Left lobe of liver (tissue), 2 donors: ENCODE measurements around the gene ACOT7. TPM values are rescaled to one million over a fixed set of nuclear protein-coding genes. Genes with fewer than 3 reads are reported as not detected.
"Not testable (repeated sequence)": the region's sequence is repeated elsewhere in the genome, so short reads cannot be mapped to it uniquely, and the experiment has no call there.

Experiments
- ATAC-seq: fragments of 200-7000 bp; cut with Tn5 transposase; one replicate; pipeline ENCODE4 v1.9.1; 2020; ENCODE audit warnings: mild to moderate bottlenecking, moderate library complexity
- DNase-seq: peaks from one replicate; pipeline ENCODE4 v3.0.0-alpha.2; 2020; ENCODE audit warnings: low spot score
- total RNA-seq: library from RNA; stranded (reverse); gene quantifications from one replicate; pipeline ENCODE4 v1.2.1, GENCODE V29; 2021
- donor health status: DM: no; HTN: no; CAD: no; lungs with moderate emphysema.
- donor health status: DM: no; HTN: yes; CAD: no.

The ACOT7 gene
- total RNA-seq, 1 donor from 2014 or later: 13.2 TPM

- ATAC-seq (no peak), DNase-seq (no peak)
These were observed 151.5 kb downstream of the ACOT7 start for GRCh38 chr1:6241887-6242740.

- ATAC-seq (no peak), DNase-seq (no peak)
These were observed 152.3 kb downstream of the ACOT7 start for GRCh38 chr1:6241107-6241886.

GRCh38 chr1:6239950-6240768 lies 153.4 kb downstream of the ACOT7 start:
- DNase-seq (no peak), ATAC-seq (no peak)

- ATAC-seq: no peak
- no peak for DNase-seq
These were observed 154.3 kb downstream of the ACOT7 start for GRCh38 chr1:6239213-6239752.

DNA sequence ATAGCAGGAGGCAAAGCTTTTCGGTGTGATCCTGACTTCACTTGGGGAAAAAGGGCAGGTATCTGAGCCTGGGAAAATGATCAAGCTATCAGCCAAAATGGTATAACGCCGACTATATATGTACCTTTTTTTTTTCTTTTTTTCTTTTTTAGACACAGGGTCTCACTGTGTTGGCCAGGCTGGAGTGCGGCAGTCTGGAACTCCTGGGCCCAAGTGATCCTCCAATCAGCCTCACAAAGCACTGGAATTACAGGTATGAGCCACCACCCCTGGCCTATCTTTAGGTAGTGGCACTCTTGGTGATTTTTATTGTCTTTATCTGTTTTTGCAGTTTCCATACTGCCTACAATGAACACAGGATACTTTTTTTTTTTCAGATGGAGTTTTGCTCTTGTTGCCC lies 156.5 kb downstream of the ACOT7 start:
- no peak for DNase-seq
- ATAC-seq: no peak

DNA sequence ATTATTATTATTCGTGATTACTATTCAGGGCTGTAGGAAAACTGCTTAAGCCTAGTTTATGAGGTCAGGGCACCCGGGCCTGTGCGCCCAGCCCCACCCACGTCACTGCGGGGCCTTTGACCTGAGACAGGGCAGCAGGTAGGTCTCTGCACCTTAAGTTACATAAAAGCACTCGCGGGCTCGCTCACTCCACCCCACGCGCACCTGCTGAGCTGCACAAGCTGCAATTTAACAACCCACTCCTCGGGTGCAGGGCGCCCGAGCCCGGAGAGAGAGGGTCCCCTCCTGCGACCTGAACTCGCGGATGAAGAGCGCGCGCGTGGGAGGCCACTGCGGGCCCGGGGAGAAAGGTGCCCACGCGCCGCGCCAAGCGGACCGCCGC lies 158.3 kb downstream of the ACOT7 start:
- ATAC-seq (peak; percentile 85), DNase-seq (peak; percentile 83)

- ATAC-seq (no peak), DNase-seq (no peak)
These were observed 158.9 kb downstream of the ACOT7 start for GRCh38 chr1:6234502-6235295.

DNA sequence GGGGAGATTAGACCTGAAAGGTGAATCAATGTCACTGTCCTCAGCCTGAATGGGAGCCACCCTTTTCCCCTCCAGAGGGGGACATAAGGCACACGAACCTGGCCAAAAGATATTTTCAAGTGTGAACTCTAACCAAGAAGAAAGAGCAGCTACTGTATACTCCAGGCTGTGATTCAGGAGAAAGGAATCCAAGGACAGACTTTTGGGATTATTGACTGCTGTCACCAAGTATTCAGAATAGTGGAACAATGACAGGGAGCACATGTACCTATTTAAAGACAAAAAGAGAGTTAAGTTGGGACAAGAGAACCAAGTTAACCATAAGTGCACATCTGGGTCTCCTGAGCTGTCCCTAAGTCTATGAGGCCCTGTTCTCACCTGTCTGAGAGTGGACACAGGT lies 160.2 kb downstream of the ACOT7 start:
- ATAC-seq: no peak
- no peak for DNase-seq

DNA sequence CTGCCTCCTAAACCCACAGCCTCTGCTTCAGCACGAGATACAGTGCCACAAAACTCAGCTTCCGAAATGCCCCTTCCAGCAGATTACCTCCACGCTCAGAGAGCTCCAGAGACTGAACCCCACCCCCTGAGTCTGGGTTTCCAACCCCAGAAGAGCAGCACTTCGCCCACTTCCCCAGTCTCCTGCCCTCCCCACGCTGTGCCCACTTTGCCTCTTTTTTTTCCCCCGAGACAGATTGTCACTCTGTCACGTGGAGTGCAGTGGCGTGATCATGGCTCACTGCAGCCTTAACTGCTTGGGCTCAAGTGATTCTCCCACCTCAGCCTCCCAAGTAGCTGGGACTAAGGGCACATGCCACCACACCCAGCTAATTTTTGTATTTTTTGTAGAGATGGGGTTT lies 167.9 kb downstream of the ACOT7 start:
- DNase-seq: no peak

DNA sequence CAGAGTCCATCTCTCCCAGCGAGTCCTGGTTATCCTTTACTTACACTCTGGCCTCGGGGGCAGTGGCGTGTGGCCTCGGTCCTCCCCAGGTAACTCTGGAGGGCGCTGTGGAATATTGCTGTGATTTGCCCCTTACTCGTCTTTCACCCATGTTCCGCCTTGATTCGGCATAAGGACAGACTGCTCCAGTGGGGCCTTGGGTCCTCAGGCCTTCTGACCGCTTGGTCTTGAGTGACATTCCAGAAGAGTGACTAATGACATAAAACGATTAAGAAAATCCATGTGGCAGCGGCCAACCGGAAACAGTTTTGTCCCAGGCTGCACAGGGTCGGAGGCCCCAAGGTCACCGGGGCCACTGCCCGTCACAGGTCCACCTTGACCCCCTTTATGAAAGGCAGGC lies 168.8 kb downstream of the ACOT7 start:
- DNase-seq: no peak
- peak; percentile 24 for ATAC-seq

More for the DNA sequence above, 167.9 kb downstream of the ACOT7 start:
- ATAC-seq: no peak

DNA sequence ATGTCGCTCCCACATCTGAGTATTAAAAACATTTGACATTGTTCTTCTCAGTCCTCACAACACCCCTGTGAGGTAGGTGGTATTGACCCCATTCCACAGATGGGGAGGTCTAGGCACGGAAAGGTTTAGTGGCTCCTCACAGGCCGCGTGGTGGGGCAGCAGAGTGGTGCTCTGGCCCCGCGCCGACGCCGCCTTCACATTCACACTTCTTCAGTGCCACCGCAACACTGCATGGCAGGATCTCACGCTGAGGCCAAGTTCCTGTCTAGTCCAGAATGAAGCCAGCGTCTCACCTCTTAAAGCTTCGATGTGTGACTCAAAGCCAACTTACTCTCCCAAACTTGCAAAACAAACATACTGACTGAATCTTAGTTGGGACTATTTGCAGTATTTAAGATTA lies 169.9 kb downstream of the ACOT7 start:
- ATAC-seq: no peak
- no peak for DNase-seq

DNA sequence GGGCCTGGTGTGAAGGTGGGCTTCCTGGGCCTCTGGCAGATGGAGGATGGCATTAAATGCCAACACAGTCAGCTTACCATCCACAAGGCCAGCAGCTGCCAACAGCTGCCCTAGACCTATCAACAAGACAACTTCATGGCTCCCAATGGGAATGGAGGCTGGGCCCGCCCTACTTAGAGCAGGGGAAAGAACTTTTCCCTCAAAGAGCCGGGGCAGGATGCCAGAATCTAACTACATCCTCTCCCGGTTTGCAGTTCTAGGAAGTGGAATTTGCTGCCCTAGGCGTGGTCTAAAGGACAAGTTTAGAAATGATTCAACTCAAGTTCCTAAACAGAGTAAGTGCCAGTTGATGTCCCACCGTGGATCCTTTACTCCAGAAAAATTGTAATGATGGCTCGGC lies 170.9 kb downstream of the ACOT7 start:
- ATAC-seq (peak; percentile 28), DNase-seq (no peak)

GRCh38 chr1:6221210-6221784 lies 172.3 kb downstream of the ACOT7 start:
- no peak for DNase-seq

GRCh38 chr1:6220236-6220635 lies 173.3 kb downstream of the ACOT7 start:
- DNase-seq (no peak), ATAC-seq (no peak)

More at GRCh38 chr1:6221210-6221784, 172.3 kb downstream of the ACOT7 start:
- no peak for ATAC-seq

DNA sequence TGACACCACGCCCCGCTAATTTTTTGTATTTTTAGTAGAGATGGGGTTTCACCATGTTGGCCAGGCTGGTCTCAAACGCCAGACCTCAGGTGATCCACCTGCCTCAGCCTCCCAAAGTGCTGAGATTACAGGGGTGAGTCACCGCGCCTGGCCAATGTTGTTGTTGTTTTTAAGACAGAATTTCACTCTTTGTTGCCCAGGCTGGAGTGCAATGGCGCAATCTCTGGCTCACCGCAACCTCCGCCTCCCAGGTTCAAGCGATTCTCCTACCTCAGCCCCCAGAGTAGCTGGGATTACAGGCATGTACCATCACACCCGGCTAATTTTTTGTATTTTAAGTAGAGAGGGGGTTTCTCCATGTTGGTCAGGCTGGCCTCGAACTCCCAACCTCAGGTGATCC lies 173.9 kb downstream of the ACOT7 start:
- not testable (repeated sequence) for DNase-seq, ATAC-seq

DNA sequence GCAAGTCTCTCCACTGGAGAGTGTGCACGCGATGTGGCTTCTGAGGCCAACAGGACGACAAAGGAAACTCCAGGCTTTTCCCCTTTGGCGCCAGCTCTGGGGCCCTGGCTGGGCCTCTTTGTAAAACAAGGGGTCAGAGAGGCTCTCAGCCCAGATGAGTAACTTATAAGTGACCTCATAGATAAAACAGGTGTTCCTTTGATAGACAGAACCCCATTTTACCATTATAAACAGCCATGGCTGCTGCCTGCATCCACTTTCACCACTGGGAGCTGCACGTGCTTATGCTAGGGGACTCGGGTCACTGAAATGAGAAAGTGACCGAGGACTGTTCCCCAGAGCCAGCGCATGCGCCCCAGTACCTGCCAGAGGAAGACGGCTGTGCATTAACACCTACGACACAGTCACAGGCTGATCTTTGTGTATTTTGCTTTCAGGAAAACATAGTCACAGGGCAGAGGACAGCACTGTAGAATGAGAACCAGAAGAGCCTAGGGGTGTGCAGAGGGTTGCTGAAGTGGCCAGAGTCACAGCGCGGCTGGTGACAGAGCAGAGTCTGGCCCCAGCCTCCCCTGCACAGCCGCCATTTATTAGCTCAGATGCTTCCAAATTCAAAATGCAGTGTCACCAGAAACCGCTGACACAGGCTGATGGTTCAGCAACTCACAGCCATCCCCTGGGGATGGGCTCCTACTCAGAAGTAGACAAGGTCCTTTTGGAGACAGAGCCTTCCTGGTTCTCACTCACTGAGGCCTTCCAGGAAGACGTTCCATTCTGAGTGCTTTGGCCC lies 175.0 kb downstream of the ACOT7 start:
- DNase-seq: no peak
- ATAC-seq: no peak
